ENCODE measurements around the gene MGLL.

Gene MGLL

DNA sequence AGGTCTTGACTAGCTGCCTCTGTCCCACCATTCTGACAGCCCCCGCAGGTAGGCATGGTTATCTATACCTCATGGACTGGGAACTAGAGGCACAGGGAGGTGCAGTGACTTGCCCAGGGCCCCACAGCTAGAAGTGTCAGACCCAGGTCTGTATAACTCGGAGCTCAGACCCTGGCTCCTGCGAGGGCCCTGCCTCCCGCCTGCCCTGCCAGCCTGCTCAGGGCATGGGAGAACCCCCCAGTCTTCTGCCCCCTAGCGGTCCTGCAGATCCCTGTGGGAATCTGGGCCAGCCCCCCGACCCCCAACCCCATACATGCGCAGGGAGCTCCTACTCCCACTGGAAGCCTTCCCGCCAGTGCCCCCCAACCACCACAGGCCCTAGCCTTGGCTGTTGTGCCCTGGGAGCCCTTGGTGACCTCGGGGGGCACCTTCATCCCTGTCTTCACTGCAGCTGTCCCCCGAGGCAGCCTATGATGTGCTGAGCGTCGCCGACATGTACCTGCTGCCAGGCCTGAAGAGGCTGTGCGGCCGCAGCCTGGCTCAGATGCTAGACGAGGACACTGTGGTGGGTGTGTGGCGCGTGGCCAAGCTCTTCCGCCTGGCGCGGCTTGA, 142.7 kb downstream of the MGLL start:
- no peak overlapping the region for H3K9ac ChIP-seq (ENCODE audit: low read length)
- H3K4ac ChIP-seq (ENCODE audit: low read depth, low read length), result no peak overlapping the region
- H4K91ac ChIP-seq (ENCODE audit: low read depth, low read length), result no peak overlapping the region
- no peaks in the 10 kb centered on the region for H3K9me3 ChIP-seq (ENCODE audit: insufficient read depth, low read depth, low read length)
- H3K27me3 ChIP-seq (ENCODE audit: insufficient read depth, low read length), result no peaks in the 10 kb centered on the region
- DNase-seq, result no peak
- H3K36me3 ChIP-seq (ENCODE audit: control insufficient read depth in 1 of 2, insufficient read depth in 2 of 2, low read length in 2 of 2), result no peaks in the 10 kb centered on the region
- H3K4me1 ChIP-seq (ENCODE audit: control insufficient read depth in 1 of 2, insufficient read depth in 2 of 2, low read length in 2 of 2), result peaks cover 0 to 3% of the 10 kb centered on the region in 2 experiments
- no peak overlapping the region for H4K8ac ChIP-seq (ENCODE audit: low read depth, low read length)
- no peak overlapping the region for H2BK12ac ChIP-seq (ENCODE audit: low read length)
- no peak overlapping the region for H3K14ac ChIP-seq (ENCODE audit: low read length)
- no peak overlapping the region for H2AFZ ChIP-seq (ENCODE audit: insufficient read depth, low read length, poor library complexity)
- WGBS (ENCODE audit: extremely low coverage, insufficient coverage, insufficient read length), result no CpG with 5 or more reads among the region's 21 CpGs
- no peak overlapping the region for H3K23ac ChIP-seq (ENCODE audit: low read length)
- H3K79me1 ChIP-seq (ENCODE audit: low read length), result no peaks in the 10 kb centered on the region
- no peak overlapping the region for H3K4me3 ChIP-seq (ENCODE audit: low read depth, low read length)
- H2BK120ac ChIP-seq (ENCODE audit: insufficient read depth, low read length, poor library complexity), result no peak overlapping the region
- H2AK5ac ChIP-seq (ENCODE audit: low read length), result no peak overlapping the region
- no peak overlapping the region for H2BK5ac ChIP-seq (ENCODE audit: low read depth, low read length, poor library complexity)
- no peaks in the 10 kb centered on the region for H3K79me2 ChIP-seq (ENCODE audit: control insufficient read depth, insufficient read depth, low read length, poor library complexity)
- H3K4me2 ChIP-seq (ENCODE audit: low read length), result no peak overlapping the region
- no peak overlapping the region for H4K12ac ChIP-seq (ENCODE audit: low read depth, low read length)
- H3K18ac ChIP-seq (ENCODE audit: low read length), result no peak overlapping the region
- no peak overlapping the region for H3K27ac ChIP-seq (ENCODE audit: low read depth, low read length)

DNA sequence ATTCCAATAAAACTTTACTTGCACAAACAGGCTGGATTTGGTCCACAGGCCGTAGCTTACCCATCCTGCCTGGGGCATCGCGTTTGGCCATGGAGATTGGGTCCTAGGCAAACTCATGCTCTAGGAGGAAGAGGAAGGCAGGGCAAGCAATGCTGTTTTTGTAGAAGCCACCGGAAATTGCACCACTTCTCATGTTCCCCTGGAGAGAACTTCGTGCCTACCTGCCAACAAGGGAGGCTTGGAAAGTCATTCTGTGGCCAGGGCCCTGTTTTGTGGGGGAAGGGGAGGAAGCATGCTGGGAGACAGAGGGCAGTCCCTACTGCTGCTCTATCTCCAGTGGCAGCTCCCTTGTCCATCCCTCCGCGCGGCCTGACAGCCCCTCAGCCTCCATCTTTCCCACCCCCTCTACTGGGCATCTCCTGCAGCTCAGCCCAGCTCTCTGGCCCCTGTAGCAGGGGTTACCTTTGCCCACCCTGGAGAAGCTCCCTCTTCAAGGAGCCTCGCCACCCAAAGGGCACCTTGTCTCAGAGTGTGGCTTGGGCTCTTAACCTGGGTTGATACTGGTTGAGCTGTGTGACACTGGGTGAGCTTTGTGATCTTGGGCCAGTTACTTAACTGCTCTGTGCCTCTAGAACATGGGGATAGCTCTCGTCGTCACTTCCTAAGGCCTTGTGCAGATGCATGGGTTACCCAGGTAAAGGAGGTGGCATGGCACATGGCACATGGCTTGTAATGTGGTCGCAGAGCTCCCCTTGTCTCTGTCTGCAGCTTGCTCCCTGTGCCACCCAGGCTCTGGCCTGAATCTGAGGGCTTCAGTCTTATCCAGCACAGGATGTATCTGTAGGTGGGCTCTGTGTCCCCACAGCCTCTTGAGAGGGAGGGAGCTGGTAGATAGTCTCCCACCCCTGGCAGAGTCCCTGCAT, 143.4 kb downstream of the MGLL start:
- no peak overlapping the region for H3K4me3 ChIP-seq (ENCODE audit: low read depth, low read length)
- no peak overlapping the region for H2AFZ ChIP-seq (ENCODE audit: insufficient read depth, low read length, poor library complexity)
- no peak overlapping the region for H4K12ac ChIP-seq (ENCODE audit: low read depth, low read length)
- no peaks in the 10 kb centered on the region for H3K79me1 ChIP-seq (ENCODE audit: low read length)
- H3K79me2 ChIP-seq (ENCODE audit: control insufficient read depth, insufficient read depth, low read length, poor library complexity), result no peaks in the 10 kb centered on the region
- no peak overlapping the region for H3K23ac ChIP-seq (ENCODE audit: low read length)
- no peak overlapping the region for H3K18ac ChIP-seq (ENCODE audit: low read length)
- H3K4ac ChIP-seq (ENCODE audit: low read depth, low read length), result no peak overlapping the region
- no peaks in the 10 kb centered on the region for H3K27me3 ChIP-seq (ENCODE audit: insufficient read depth, low read length)
- H3K9me3 ChIP-seq (ENCODE audit: insufficient read depth, low read depth, low read length), result no peaks in the 10 kb centered on the region
- no peak overlapping the region for H3K9ac ChIP-seq (ENCODE audit: low read length)
- H3K4me1 ChIP-seq (ENCODE audit: control insufficient read depth in 1 of 2, insufficient read depth in 2 of 2, low read length in 2 of 2), result peaks cover 0 to 3% of the 10 kb centered on the region in 2 experiments
- DNase-seq, result no peak
- H4K8ac ChIP-seq (ENCODE audit: low read depth, low read length), result no peak overlapping the region
- no peak overlapping the region for H4K91ac ChIP-seq (ENCODE audit: low read depth, low read length)
- no CpG with 5 or more reads among the region's 12 CpGs for WGBS (ENCODE audit: extremely low coverage, insufficient coverage, insufficient read length)
- no peak overlapping the region for H2BK5ac ChIP-seq (ENCODE audit: low read depth, low read length, poor library complexity)
- no peak overlapping the region for H3K14ac ChIP-seq (ENCODE audit: low read length)
- no peak overlapping the region for H2AK5ac ChIP-seq (ENCODE audit: low read length)
- H3K27ac ChIP-seq (ENCODE audit: low read depth, low read length), result no peak overlapping the region
- H2BK120ac ChIP-seq (ENCODE audit: insufficient read depth, low read length, poor library complexity), result no peak overlapping the region
- H3K36me3 ChIP-seq (ENCODE audit: control insufficient read depth in 1 of 2, insufficient read depth in 2 of 2, low read length in 2 of 2), result no peaks in the 10 kb centered on the region
- H3K4me2 ChIP-seq (ENCODE audit: low read length), result no peak overlapping the region
- H2BK12ac ChIP-seq (ENCODE audit: low read length), result no peak overlapping the region

DNA sequence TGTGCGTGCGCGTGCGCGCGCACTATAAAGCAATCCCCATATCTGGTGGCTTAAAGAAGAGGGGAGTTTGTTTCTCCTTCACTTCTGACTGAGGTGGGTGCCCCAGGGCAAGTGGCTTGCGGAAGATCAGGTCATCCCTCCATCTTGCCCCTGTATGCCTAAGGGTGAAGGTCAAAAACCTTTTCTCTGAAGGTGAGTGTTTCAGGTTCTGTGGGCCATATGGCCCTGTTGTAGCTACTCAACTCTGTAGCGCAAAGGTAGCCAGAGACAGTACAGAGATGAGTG, 144.1 kb downstream of the MGLL start:
- no CpG with 5 or more reads among the region's 8 CpGs for WGBS (ENCODE audit: extremely low coverage, insufficient coverage, insufficient read length)
- Histone ChIP-seq H2BK120ac (ENCODE audit: insufficient read depth, low read length, poor library complexity) (no peak overlapping the region), H3K27me3 (ENCODE audit: insufficient read depth, low read length) (no peaks in the 10 kb centered on the region), H3K36me3 (ENCODE audit: control insufficient read depth in 1 of 2, insufficient read depth in 2 of 2, low read length in 2 of 2) (no peaks in the 10 kb centered on the region), H4K8ac (ENCODE audit: low read depth, low read length) (no peak overlapping the region), H3K4me1 (ENCODE audit: control insufficient read depth in 1 of 2, insufficient read depth in 2 of 2, low read length in 2 of 2) (peaks cover 3% of the 10 kb centered on the region in 2 experiments), H4K91ac (ENCODE audit: low read depth, low read length) (no peak overlapping the region), H3K23ac (ENCODE audit: low read length) (no peak overlapping the region), H3K27ac (ENCODE audit: low read depth, low read length) (no peak overlapping the region), H3K79me2 (ENCODE audit: control insufficient read depth, insufficient read depth, low read length, poor library complexity) (no peaks in the 10 kb centered on the region), H4K12ac (ENCODE audit: low read depth, low read length) (no peak overlapping the region), H3K4ac (ENCODE audit: low read depth, low read length) (no peak overlapping the region), H3K14ac (ENCODE audit: low read length) (no peak overlapping the region), H3K4me2 (ENCODE audit: low read length) (no peak overlapping the region), H2BK5ac (ENCODE audit: low read depth, low read length, poor library complexity) (no peak overlapping the region), H2AFZ (ENCODE audit: insufficient read depth, low read length, poor library complexity) (no peak overlapping the region), H2AK5ac (ENCODE audit: low read length) (no peak overlapping the region), H3K79me1 (ENCODE audit: low read length) (no peaks in the 10 kb centered on the region), H3K9ac (ENCODE audit: low read length) (no peak overlapping the region), H3K4me3 (ENCODE audit: low read depth, low read length) (no peak overlapping the region), H2BK12ac (ENCODE audit: low read length) (no peak overlapping the region), H3K9me3 (ENCODE audit: insufficient read depth, low read depth, low read length) (no peaks in the 10 kb centered on the region), H3K18ac (ENCODE audit: low read length) (no peak overlapping the region)
- DNase-seq, result no peak

GRCh38 chr3:127677541-127678314, 144.6 kb downstream of the MGLL start:
- Histone ChIP-seq H3K14ac (ENCODE audit: low read length) (no peak overlapping the region), H2BK120ac (ENCODE audit: insufficient read depth, low read length, poor library complexity) (no peak overlapping the region), H3K36me3 (ENCODE audit: control insufficient read depth in 1 of 2, insufficient read depth in 2 of 2, low read length in 2 of 2) (no peaks in the 10 kb centered on the region), H2AK5ac (ENCODE audit: low read length) (no peak overlapping the region), H3K4me2 (ENCODE audit: low read length) (no peak overlapping the region), H3K23ac (ENCODE audit: low read length) (no peak overlapping the region), H3K4ac (ENCODE audit: low read depth, low read length) (no peak overlapping the region), H2BK5ac (ENCODE audit: low read depth, low read length, poor library complexity) (no peak overlapping the region), H3K4me1 (ENCODE audit: control insufficient read depth in 1 of 2, insufficient read depth in 2 of 2, low read length in 2 of 2) (peaks cover 3 to 6% of the 10 kb centered on the region in 2 experiments), H3K9ac (ENCODE audit: low read length) (no peak overlapping the region), H4K8ac (ENCODE audit: low read depth, low read length) (no peak overlapping the region), H3K27ac (ENCODE audit: low read depth, low read length) (no peak overlapping the region), H2BK12ac (ENCODE audit: low read length) (no peak overlapping the region), H4K12ac (ENCODE audit: low read depth, low read length) (no peak overlapping the region), H3K18ac (ENCODE audit: low read length) (no peak overlapping the region), H4K91ac (ENCODE audit: low read depth, low read length) (no peak overlapping the region), H3K79me2 (ENCODE audit: control insufficient read depth, insufficient read depth, low read length, poor library complexity) (no peaks in the 10 kb centered on the region), H3K4me3 (ENCODE audit: low read depth, low read length) (no peak overlapping the region), H3K27me3 (ENCODE audit: insufficient read depth, low read length) (no peaks in the 10 kb centered on the region), H2AFZ (ENCODE audit: insufficient read depth, low read length, poor library complexity) (no peak overlapping the region), H3K9me3 (ENCODE audit: insufficient read depth, low read depth, low read length) (no peaks in the 10 kb centered on the region), H3K79me1 (ENCODE audit: low read length) (peaks cover 2% of the 10 kb centered on the region)
- no CpG with 5 or more reads among the region's 17 CpGs for WGBS (ENCODE audit: extremely low coverage, insufficient coverage, insufficient read length)
- DNase-seq, result no peak

Data from trophoblast cell (in vitro differentiated cells and primary cell).